Activated CD4-positive, alpha-beta T cell treated with anti-CD3 and anti-CD28 coated beads for 24 hours (primary cell): Measurements from ENCODE around the gene GNG3.
"Not testable (repeated sequence)": the region's sequence is repeated elsewhere in the genome, so short reads cannot be mapped to it uniquely, and the experiment has no call there.

Source experiments
- DNase-seq, 2 donors: peaks; one replicate each; pipeline ENCODE4 v3.0.0-alpha.2; 2020; ENCODE audit warnings: low read depth in 2 of 2

Gene GNG3

GRCh38 chr11:62716816-62717215 lies 9.3 kb downstream of the GNG3 start:
- DNase-seq = no peak

GRCh38 chr11:62719302-62719978 lies 12.0 kb downstream of the GNG3 start:
- no peak for DNase-seq

- no peak for DNase-seq
Measured at GRCh38 chr11:62721994-62722393, 14.5 kb downstream of the GNG3 start.

GRCh38 chr11:62724171-62724570 lies 16.7 kb downstream of the GNG3 start:
- DNase-seq = no peak

GRCh38 chr11:62725646-62726045 lies 18.2 kb downstream of the GNG3 start:
- DNase-seq = no peak

GRCh38 chr11:62726156-62726914 lies 18.9 kb downstream of the GNG3 start:
- DNase-seq = no peak

- DNase-seq = no peak
Measured at GRCh38 chr11:62726915-62727164, 19.4 kb downstream of the GNG3 start.

- DNase-seq = peak; percentile 94
Measured at GRCh38 chr11:62727165-62727871, 19.8 kb downstream of the GNG3 start, which contains the start of gene HNRNPUL2. Gene HNRNPUL2, minus strand, starts transcription at chr11:62727457. Its CDS starts 301 bp downstream, at chr11:62727156.

GRCh38 chr11:62727872-62728170 lies 20.3 kb downstream of the GNG3 start:
- peak; percentile 63 to 72 for DNase-seq

- DNase-seq = peak; percentile 77 to 79
Measured at GRCh38 chr11:62728171-62728988, 20.9 kb downstream of the GNG3 start, which contains the start of gene TTC9C. Gene TTC9C, plus strand, starts transcription at chr11:62728486. Its CDS starts 363 bp downstream, at chr11:62728849.

GRCh38 chr11:62730076-62730475 lies 22.6 kb downstream of the GNG3 start:
- DNase-seq = not testable (repeated sequence)

GRCh38 chr11:62732830-62733229 lies 25.4 kb downstream of the GNG3 start:
- DNase-seq = no peak

GRCh38 chr11:62737196-62737595 lies 29.7 kb downstream of the GNG3 start:
- no peak for DNase-seq

- no peak for DNase-seq
Measured at GRCh38 chr11:62747475-62748160, 40.1 kb downstream of the GNG3 start.

- DNase-seq = not testable (repeated sequence)
Measured at GRCh38 chr11:62749931-62750330, 42.5 kb downstream of the GNG3 start.

- no peak for DNase-seq
Measured at GRCh38 chr11:62752177-62752785, 44.8 kb downstream of the GNG3 start.

- DNase-seq = no peak
Measured at GRCh38 chr11:62752994-62753735, 45.7 kb downstream of the GNG3 start.

- DNase-seq = peak; percentile 94
Measured at GRCh38 chr11:62753736-62754603, 46.5 kb downstream of the GNG3 start, which contains the start of gene ZBTB3. Gene ZBTB3, minus strand, starts transcription at chr11:62754160. Its CDS starts 496 bp downstream, at chr11:62753664.

- DNase-seq = no peak
Measured at GRCh38 chr11:62755086-62755615, 47.7 kb downstream of the GNG3 start.
